Liver (tissue), 9 donors: ENCODE measurements around the gene LSM14B. TPM values are rescaled to one million over a fixed set of nuclear protein-coding genes. Genes with fewer than 3 reads are reported as not detected.

Experiments
- DNase-seq: peaks from one replicate; pipeline ENCODE4 v3.0.0-alpha.2; 2017; ENCODE audit warnings: low spot score
- H3K27ac ChIP-seq, 2 donors: one replicate each; pipeline ENCODE4 v1.7.0; 2013; ENCODE audit warnings: inconsistent platforms in 2 of 2, low read length in 2 of 2, control low read depth in 1 of 2, low read depth in 1 of 2, mild to moderate bottlenecking in 1 of 2
- H3K27me3 ChIP-seq, 4 donors: one replicate each; pipeline versions ENCODE4 v1.6.1 to v1.7.0; 2013; ENCODE audit warnings: low read length in 3 of 4, inconsistent platforms in 1 of 4, mild to moderate bottlenecking in 1 of 4, moderate library complexity in 1 of 4; ENCODE audit not compliant: control insufficient read depth in 4 of 4, insufficient read depth in 4 of 4
- H3K36me3 ChIP-seq, 4 donors: one replicate each; pipeline versions ENCODE4 v1.6.1 to v1.7.0; 2013; ENCODE audit warnings: low read length in 3 of 4, mild to moderate bottlenecking in 3 of 4, low read depth in 1 of 4, moderate library complexity in 1 of 4; ENCODE audit not compliant: control insufficient read depth in 4 of 4, insufficient read depth in 3 of 4
- H3K4me1 ChIP-seq, 4 donors: one replicate each; pipeline versions ENCODE4 v1.6.1 to v1.7.0; 2013; ENCODE audit warnings: low read length in 3 of 4, mild to moderate bottlenecking in 3 of 4, moderate library complexity in 1 of 4; ENCODE audit not compliant: control insufficient read depth in 4 of 4, insufficient read depth in 4 of 4
- H3K4me3 ChIP-seq, 3 donors: one replicate each; pipeline versions ENCODE4 v1.6.1 to v1.7.0; 2013; ENCODE audit warnings: low read length in 3 of 3, control low read depth in 1 of 3, low read depth in 1 of 3, mild to moderate bottlenecking in 1 of 3
- H3K9ac ChIP-seq, 2 donors: one replicate each; pipeline ENCODE4 v1.7.0; 2013; ENCODE audit warnings: low read length in 2 of 2, mild to moderate bottlenecking in 2 of 2, moderate library complexity in 2 of 2, control low read depth in 1 of 2, low read depth in 1 of 2
- H3K9me3 ChIP-seq, 4 donors: one replicate each; pipeline versions ENCODE4 v1.6.1 to v1.7.0; 2013; ENCODE audit warnings: low read length in 3 of 4; ENCODE audit not compliant: control insufficient read depth in 4 of 4
- EGR1 ChIP-seq, 2 donors: IDR thresholded peaks; 2 replicates each; pipeline ENCODE4 v1.6.1; 2016 to 2018; ENCODE audit warnings: antibody characterized with exemption in 2 of 2, low read depth in 2 of 2
- FOXA1 ChIP-seq: IDR thresholded peaks from 2 replicates; pipeline ENCODE4 v1.6.1; 2016; ENCODE audit warnings: antibody characterized with exemption
- FOXA2 ChIP-seq: IDR thresholded peaks from 2 replicates; pipeline ENCODE4 v1.6.1; 2016; ENCODE audit warnings: antibody characterized with exemption
- GABPA ChIP-seq, 2 donors: IDR thresholded peaks in 1 of 2; conservative IDR thresholded peaks in 1 of 2; 2 replicates each; pipeline ENCODE4 v1.6.1; 2016; ENCODE audit warnings: antibody characterized with exemption in 2 of 2, mild to moderate bottlenecking in 1 of 2, moderate library complexity in 1 of 2
- HNF4A ChIP-seq, 2 donors: conservative IDR thresholded peaks; 2 replicates each; pipeline ENCODE4 v1.6.1; 2016; ENCODE audit warnings: antibody characterized with exemption in 2 of 2, mild to moderate bottlenecking in 2 of 2
- JUND ChIP-seq, 2 donors: IDR thresholded peaks; 2 replicates each; pipeline ENCODE4 v1.6.1; 2016; ENCODE audit warnings: antibody characterized with exemption in 2 of 2
- NR2F2 ChIP-seq: IDR thresholded peaks from 2 replicates; pipeline ENCODE4 v1.6.1; 2016; ENCODE audit warnings: antibody characterized with exemption
- RAD21 ChIP-seq, 2 donors: IDR thresholded peaks; 2 replicates each; pipeline ENCODE4 v1.6.1; 2016; ENCODE audit warnings: antibody characterized with exemption in 2 of 2, mild to moderate bottlenecking in 2 of 2
- RXRA ChIP-seq, 2 donors: IDR thresholded peaks; 2 replicates each; pipeline ENCODE4 v1.6.1; 2017 to 2018; ENCODE audit warnings: antibody characterized with exemption in 2 of 2, mild to moderate bottlenecking in 1 of 2
- SP1 ChIP-seq: IDR thresholded peaks from 2 replicates; pipeline ENCODE4 v1.6.1; 2018; ENCODE audit warnings: antibody characterized with exemption, mild to moderate bottlenecking
- TAF1 ChIP-seq: conservative IDR thresholded peaks from 2 replicates; pipeline ENCODE4 v1.6.1; 2016; ENCODE audit warnings: antibody characterized with exemption, mild to moderate bottlenecking
- YY1 ChIP-seq: IDR thresholded peaks from 2 replicates; pipeline ENCODE4 v1.6.1; 2016; ENCODE audit warnings: antibody characterized with exemption, mild to moderate bottlenecking
- WGBS: extraction: QIAGEN DNeasy Blood & Tissue Kit; methylation state at CpG from one replicate; pipeline ENCODE4 v1.1.7; 2013; 5-methylcytosine and 5-hydroxymethylcytosine counted together
- polyA plus RNA-seq, 2 donors: library from polyadenylated mRNA; stranded (reverse) in 1 of 2; unstranded in 1 of 2; fragments of 200-250 nt in 1 of 2; fragments of >200 nt in 1 of 2; fragmentation: Nextera tagmentation in 1 of 2; extraction: Ambion mirVana in 1 of 2; gene quantifications; one replicate each; pipeline versions ENCODE4 v1.2.1 to v1.2.3, GENCODE V29; 2013 to 2015
- total RNA-seq, 2 donors: library from RNA; depleted of rRNA; stranded (reverse); fragments of >200 nt; gene quantifications; one replicate each; pipeline ENCODE4 v1.2.3, GENCODE V29; 2014
- TF ChIP-seq, protein P1 (sequence below): IDR thresholded peaks from 2 replicates; pipeline ENCODE4 v1.6.1; 2016; ENCODE audit warnings: antibody characterized with exemption
- TF ChIP-seq, protein P2 (sequence below): IDR thresholded peaks from 2 replicates; pipeline ENCODE4 v1.6.1; 2016; ENCODE audit warnings: antibody characterized with exemption
- TF ChIP-seq, protein P3 (sequence below): fragments of 150-350 bp; IDR thresholded peaks from 2 replicates; pipeline ENCODE4 v1.5.1; 2017; ENCODE audit warnings: improper control_type of control experiment, low read depth, low read length; ENCODE audit not compliant: missing input control
- TF ChIP-seq, protein P4 (sequence below): IDR thresholded peaks from 2 replicates; pipeline ENCODE4 v1.6.1; 2016; ENCODE audit warnings: antibody characterized with exemption
- TF ChIP-seq, protein P5 (sequence below): IDR thresholded peaks from 2 replicates; pipeline ENCODE4 v1.6.1; 2016; ENCODE audit warnings: antibody characterized with exemption, mild to moderate bottlenecking
- donor health status: healthy.
- donor health status: healthy.
- donor health status: healthy.
- donor health status: healthy.
- donor health status: healthy.

Gene LSM14B
- total and polyA plus RNA-seq, 4 donors = 0.99 to 15.9 (median 13.3) TPM

DNA sequence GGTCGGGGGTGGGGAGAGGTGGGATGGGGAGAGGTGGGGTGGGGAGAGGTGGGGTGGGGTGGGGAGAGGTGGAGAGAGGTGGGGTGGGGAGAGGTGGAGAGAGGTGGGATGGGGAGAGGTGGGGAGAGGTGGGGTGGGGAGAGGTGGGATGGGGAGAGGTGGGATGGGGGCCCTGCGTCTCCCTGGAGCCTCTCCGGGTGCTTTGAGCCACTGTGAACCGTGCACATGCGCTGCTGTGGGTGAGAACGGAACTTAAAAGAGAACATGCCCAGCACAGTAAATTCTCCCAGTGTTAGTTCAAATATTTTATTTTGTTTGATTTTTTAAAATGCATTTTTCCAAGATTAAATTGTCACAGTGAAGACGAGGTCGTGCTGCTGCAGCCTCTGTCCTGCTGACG, 38.0 kb downstream of the LSM14B start:
- Histone ChIP-seq H3K27me3 (no peaks in the 10 kb centered on the region), H3K9ac (no peak overlapping the region), H3K4me3 (no peak overlapping the region), H3K36me3 (peaks cover 15 to 41% (median 18%) of the 10 kb centered on the region in 4 donors), H3K9me3 (no peaks in the 10 kb centered on the region), H3K27ac (no peak overlapping the region), H3K4me1 (peaks cover 4 to 28% (median 19%) of the 10 kb centered on the region in 4 donors)
- no peak for TF ChIP-seq NR2F2
- TF ChIP-seq GABPA (IDR thresholded peaks at IDR 0.05 in 1 of 2, conservative IDR thresholded peaks at IDR 0.05 in 1 of 2) = no peak
- TF ChIP-seq RXRA (IDR thresholded peaks at IDR 0.05) = no peak
- TF ChIP-seq, protein P1, sequence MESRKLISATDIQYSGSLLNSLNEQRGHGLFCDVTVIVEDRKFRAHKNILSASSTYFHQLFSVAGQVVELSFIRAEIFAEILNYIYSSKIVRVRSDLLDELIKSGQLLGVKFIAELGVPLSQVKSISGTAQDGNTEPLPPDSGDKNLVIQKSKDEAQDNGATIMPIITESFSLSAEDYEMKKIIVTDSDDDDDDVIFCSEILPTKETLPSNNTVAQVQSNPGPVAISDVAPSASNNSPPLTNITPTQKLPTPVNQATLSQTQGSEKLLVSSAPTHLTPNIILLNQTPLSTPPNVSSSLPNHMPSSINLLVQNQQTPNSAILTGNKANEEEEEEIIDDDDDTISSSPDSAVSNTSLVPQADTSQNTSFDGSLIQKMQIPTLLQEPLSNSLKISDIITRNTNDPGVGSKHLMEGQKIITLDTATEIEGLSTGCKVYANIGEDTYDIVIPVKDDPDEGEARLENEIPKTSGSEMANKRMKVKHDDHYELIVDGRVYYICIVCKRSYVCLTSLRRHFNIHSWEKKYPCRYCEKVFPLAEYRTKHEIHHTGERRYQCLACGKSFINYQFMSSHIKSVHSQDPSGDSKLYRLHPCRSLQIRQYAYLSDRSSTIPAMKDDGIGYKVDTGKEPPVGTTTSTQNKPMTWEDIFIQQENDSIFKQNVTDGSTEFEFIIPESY = no peak
- no peak for TF ChIP-seq EGR1 (IDR thresholded peaks at IDR 0.05; ENCODE audit: low read depth in 2 of 2)
- TF ChIP-seq, protein P2, sequence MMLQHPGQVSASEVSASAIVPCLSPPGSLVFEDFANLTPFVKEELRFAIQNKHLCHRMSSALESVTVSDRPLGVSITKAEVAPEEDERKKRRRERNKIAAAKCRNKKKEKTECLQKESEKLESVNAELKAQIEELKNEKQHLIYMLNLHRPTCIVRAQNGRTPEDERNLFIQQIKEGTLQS = no peak
- no peak for TF ChIP-seq FOXA2
- TF ChIP-seq YY1 = no peak
- TF ChIP-seq, protein P3, sequence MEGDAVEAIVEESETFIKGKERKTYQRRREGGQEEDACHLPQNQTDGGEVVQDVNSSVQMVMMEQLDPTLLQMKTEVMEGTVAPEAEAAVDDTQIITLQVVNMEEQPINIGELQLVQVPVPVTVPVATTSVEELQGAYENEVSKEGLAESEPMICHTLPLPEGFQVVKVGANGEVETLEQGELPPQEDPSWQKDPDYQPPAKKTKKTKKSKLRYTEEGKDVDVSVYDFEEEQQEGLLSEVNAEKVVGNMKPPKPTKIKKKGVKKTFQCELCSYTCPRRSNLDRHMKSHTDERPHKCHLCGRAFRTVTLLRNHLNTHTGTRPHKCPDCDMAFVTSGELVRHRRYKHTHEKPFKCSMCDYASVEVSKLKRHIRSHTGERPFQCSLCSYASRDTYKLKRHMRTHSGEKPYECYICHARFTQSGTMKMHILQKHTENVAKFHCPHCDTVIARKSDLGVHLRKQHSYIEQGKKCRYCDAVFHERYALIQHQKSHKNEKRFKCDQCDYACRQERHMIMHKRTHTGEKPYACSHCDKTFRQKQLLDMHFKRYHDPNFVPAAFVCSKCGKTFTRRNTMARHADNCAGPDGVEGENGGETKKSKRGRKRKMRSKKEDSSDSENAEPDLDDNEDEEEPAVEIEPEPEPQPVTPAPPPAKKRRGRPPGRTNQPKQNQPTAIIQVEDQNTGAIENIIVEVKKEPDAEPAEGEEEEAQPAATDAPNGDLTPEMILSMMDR = no peak
- no peak for TF ChIP-seq SP1
- TF ChIP-seq RAD21 (IDR thresholded peaks at IDR 0.05) = no peak
- no peak for TF ChIP-seq FOXA1
- TF ChIP-seq, protein P4, sequence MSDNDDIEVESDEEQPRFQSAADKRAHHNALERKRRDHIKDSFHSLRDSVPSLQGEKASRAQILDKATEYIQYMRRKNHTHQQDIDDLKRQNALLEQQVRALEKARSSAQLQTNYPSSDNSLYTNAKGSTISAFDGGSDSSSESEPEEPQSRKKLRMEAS = no peak
- TF ChIP-seq HNF4A (conservative IDR thresholded peaks at IDR 0.05) = no peak
- no peak for TF ChIP-seq TAF1
- TF ChIP-seq JUND (IDR thresholded peaks at IDR 0.05) = no peak
- TF ChIP-seq, protein P5, sequence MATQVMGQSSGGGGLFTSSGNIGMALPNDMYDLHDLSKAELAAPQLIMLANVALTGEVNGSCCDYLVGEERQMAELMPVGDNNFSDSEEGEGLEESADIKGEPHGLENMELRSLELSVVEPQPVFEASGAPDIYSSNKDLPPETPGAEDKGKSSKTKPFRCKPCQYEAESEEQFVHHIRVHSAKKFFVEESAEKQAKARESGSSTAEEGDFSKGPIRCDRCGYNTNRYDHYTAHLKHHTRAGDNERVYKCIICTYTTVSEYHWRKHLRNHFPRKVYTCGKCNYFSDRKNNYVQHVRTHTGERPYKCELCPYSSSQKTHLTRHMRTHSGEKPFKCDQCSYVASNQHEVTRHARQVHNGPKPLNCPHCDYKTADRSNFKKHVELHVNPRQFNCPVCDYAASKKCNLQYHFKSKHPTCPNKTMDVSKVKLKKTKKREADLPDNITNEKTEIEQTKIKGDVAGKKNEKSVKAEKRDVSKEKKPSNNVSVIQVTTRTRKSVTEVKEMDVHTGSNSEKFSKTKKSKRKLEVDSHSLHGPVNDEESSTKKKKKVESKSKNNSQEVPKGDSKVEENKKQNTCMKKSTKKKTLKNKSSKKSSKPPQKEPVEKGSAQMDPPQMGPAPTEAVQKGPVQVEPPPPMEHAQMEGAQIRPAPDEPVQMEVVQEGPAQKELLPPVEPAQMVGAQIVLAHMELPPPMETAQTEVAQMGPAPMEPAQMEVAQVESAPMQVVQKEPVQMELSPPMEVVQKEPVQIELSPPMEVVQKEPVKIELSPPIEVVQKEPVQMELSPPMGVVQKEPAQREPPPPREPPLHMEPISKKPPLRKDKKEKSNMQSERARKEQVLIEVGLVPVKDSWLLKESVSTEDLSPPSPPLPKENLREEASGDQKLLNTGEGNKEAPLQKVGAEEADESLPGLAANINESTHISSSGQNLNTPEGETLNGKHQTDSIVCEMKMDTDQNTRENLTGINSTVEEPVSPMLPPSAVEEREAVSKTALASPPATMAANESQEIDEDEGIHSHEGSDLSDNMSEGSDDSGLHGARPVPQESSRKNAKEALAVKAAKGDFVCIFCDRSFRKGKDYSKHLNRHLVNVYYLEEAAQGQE = no peak
- WGBS = 96% methylated on average over 9 of the region's 9 CpGs
- no peak for DNase-seq
